ENCODE measurements around the gene SCP2.
A peak's percentile ranks its signal among the peaks of the same experiment; 100 is the strongest.

The SCP2 gene

GRCh38 chr1:53085405-53085804 is 158.3 kb downstream of the SCP2 start:
- H3K27me3 Mint-ChIP-seq (ENCODE audit: low read depth, poor library complexity) = peaks cover 6% of the 10 kb centered on the region
- H3K36me3 Mint-ChIP-seq (ENCODE audit: low read depth) = no peaks in the 10 kb centered on the region
- no peak overlapping the region for H3K27ac Mint-ChIP-seq
- no peak for TF ChIP-seq CTCF (IDR thresholded peaks at IDR 0.05)
- no peak overlapping the region for H3K4me3 Mint-ChIP-seq
- no peaks in the 10 kb centered on the region for H3K9me3 Mint-ChIP-seq
- DNase-seq = no peak
- peaks cover 51% of the 10 kb centered on the region for H3K4me1 Mint-ChIP-seq

- no peak for DNase-seq
- peaks cover 49% of the 10 kb centered on the region for H3K4me1 Mint-ChIP-seq
- no peaks in the 10 kb centered on the region for H3K36me3 Mint-ChIP-seq (ENCODE audit: low read depth)
- H3K4me3 Mint-ChIP-seq = no peak overlapping the region
- H3K27ac Mint-ChIP-seq = no peak overlapping the region
- H3K27me3 Mint-ChIP-seq (ENCODE audit: low read depth, poor library complexity) = peaks cover 6% of the 10 kb centered on the region
- TF ChIP-seq CTCF (IDR thresholded peaks at IDR 0.05) = no peak
- no peaks in the 10 kb centered on the region for H3K9me3 Mint-ChIP-seq
These were observed 159.5 kb downstream of the SCP2 start for GRCh38 chr1:53086491-53087070.

GRCh38 chr1:53087332-53088285 is 160.5 kb downstream of the SCP2 start:
- peaks cover 38% of the 10 kb centered on the region for H3K4me1 Mint-ChIP-seq
- peaks cover 4% of the 10 kb centered on the region for H3K27me3 Mint-ChIP-seq (ENCODE audit: low read depth, poor library complexity)
- no peaks in the 10 kb centered on the region for H3K36me3 Mint-ChIP-seq (ENCODE audit: low read depth)
- no peaks in the 10 kb centered on the region for H3K9me3 Mint-ChIP-seq
- peak; percentile 35 for DNase-seq
- no peak overlapping the region for H3K4me3 Mint-ChIP-seq
- no peak overlapping the region for H3K27ac Mint-ChIP-seq
- peak; percentile 12 for TF ChIP-seq CTCF (IDR thresholded peaks at IDR 0.05)

- Mint-ChIP-seq H3K4me3 (no peak overlapping the region), H3K27ac (no peak overlapping the region), H3K9me3 (no peaks in the 10 kb centered on the region), H3K36me3 (ENCODE audit: low read depth) (no peaks in the 10 kb centered on the region), H3K4me1 (peaks cover 28% of the 10 kb centered on the region), H3K27me3 (ENCODE audit: low read depth, poor library complexity) (peaks cover 4% of the 10 kb centered on the region)
- no peak for DNase-seq
- TF ChIP-seq CTCF (IDR thresholded peaks at IDR 0.05) = no peak
These were observed 161.7 kb downstream of the SCP2 start for GRCh38 chr1:53088616-53089300.

- H3K4me1 Mint-ChIP-seq = peaks cover 26% of the 10 kb centered on the region
- no peaks in the 10 kb centered on the region for H3K9me3 Mint-ChIP-seq
- H3K36me3 Mint-ChIP-seq (ENCODE audit: low read depth) = no peaks in the 10 kb centered on the region
- no peak for DNase-seq
- peaks cover 4% of the 10 kb centered on the region for H3K27me3 Mint-ChIP-seq (ENCODE audit: low read depth, poor library complexity)
- H3K27ac Mint-ChIP-seq = no peak overlapping the region
- no peak for TF ChIP-seq CTCF (IDR thresholded peaks at IDR 0.05)
- H3K4me3 Mint-ChIP-seq = no peak overlapping the region
These were observed 162.6 kb downstream of the SCP2 start for GRCh38 chr1:53089478-53090226.

Measured in nephron progenitor cell (in vitro differentiated cells).